ENCODE data around the gene LIPE.

LIPE gene

GRCh38 chr19:42411581-42412178, 15.5 kb downstream of the LIPE start:
- DNase-seq, result no peak

- DNase-seq, result no peak
Observed at GRCh38 chr19:42410371-42410770, 16.8 kb downstream of the LIPE start.

- no peak for DNase-seq
Observed at GRCh38 chr19:42409477-42409876, 17.7 kb downstream of the LIPE start.

GRCh38 chr19:42407816-42408175, 19.4 kb downstream of the LIPE start:
- no peak for DNase-seq

GRCh38 chr19:42407085-42407815, 19.9 kb downstream of the LIPE start:
- no peak for DNase-seq

GRCh38 chr19:42406111-42406510, 21.1 kb downstream of the LIPE start:
- no peak for DNase-seq

- DNase-seq, result no peak
Observed at GRCh38 chr19:42403586-42403985, 23.6 kb downstream of the LIPE start.

- DNase-seq, result no peak
Observed at GRCh38 chr19:42402376-42403116, 24.6 kb downstream of the LIPE start.

GRCh38 chr19:42401365-42402303, 25.6 kb downstream of the LIPE start:
- DNase-seq, result peak in 1 of 2 experiments; percentile 54

GRCh38 chr19:42400404-42400803, 26.8 kb downstream of the LIPE start:
- DNase-seq, result no peak

GRCh38 chr19:42397263-42398166, 29.7 kb downstream of the LIPE start:
- no peak for DNase-seq

- DNase-seq, result peak; percentile 94 to 96
Observed at GRCh38 chr19:42396381-42397262, 30.6 kb downstream of the LIPE start.

- DNase-seq, result peak in 1 of 2 experiments; percentile 4
Observed at GRCh38 chr19:42394751-42395150, 32.4 kb downstream of the LIPE start.

- DNase-seq, result no peak
Observed at GRCh38 chr19:42392165-42392564, 35.0 kb downstream of the LIPE start.

- no peak for DNase-seq
Observed at GRCh38 chr19:42389899-42390298, 37.3 kb downstream of the LIPE start, which contains the start of gene CNFN. CNFN (minus strand) TSS chr19:42390297; CDS start chr19:42389037, 1,260 bp downstream.

- no peak for DNase-seq
Observed at GRCh38 chr19:42388851-42389489, 38.2 kb downstream of the LIPE start.

- peak; percentile 47 to 78 for DNase-seq
Observed at GRCh38 chr19:42386974-42387707, 40.0 kb downstream of the LIPE start.

- DNase-seq, result no peak
Observed at GRCh38 chr19:42380155-42380554, 47.0 kb downstream of the LIPE start.
